Measurements from ENCODE around the gene OR6N2. TPM values are rescaled to one million over a fixed set of nuclear protein-coding genes. Genes with fewer than 3 reads are reported as not detected.

The OR6N2 gene
- total RNA-seq, 1 experiment from 2014 or later, result not detected

- POLR2A ChIA-PET, result no interaction called here
- intact Hi-C loops (cut with micrococcal nuclease; ENCODE audit: unreplicated experiment), result no loop called here
These were observed 52.3 kb downstream of the OR6N2 start for GRCh38 chr1:158728510-158729225.

GRCh38 chr1:158724442-158724841 lies 56.6 kb downstream of the OR6N2 start:
- no TSS peak for BruUV-seq (replicated peaks)

More at GRCh38 chr1:158728510-158729225, 52.3 kb downstream of the OR6N2 start:
- peaks cover 6% of the 10 kb centered on the region for H3K27me3 Mint-ChIP-seq (ENCODE audit: insufficient read depth, unreplicated experiment)
- H3K36me3 Mint-ChIP-seq (ENCODE audit: insufficient read depth, unreplicated experiment), result no peaks in the 10 kb centered on the region
- H3K4me3 Mint-ChIP-seq (ENCODE audit: unreplicated experiment), result no peak overlapping the region
- CTCF ChIA-PET, result no interaction called here
- no peaks in the 10 kb centered on the region for H3K4me1 ChIP-seq
- H3K9me3 ChIP-seq, result no peaks in the 10 kb centered on the region
- TF ChIP-seq CTCF (IDR thresholded peaks at IDR 0.05; ENCODE audit: insufficient read depth in 1 of 2, low read depth in 1 of 2, low read length in 1 of 2, severe bottlenecking in 1 of 2, unreplicated experiment in 1 of 2), result no peak
- no peaks in the 10 kb centered on the region for H3K4me1 Mint-ChIP-seq (ENCODE audit: low read depth, unreplicated experiment)
- no peaks in the 10 kb centered on the region for H3K36me3 ChIP-seq (ENCODE audit: control insufficient read depth, insufficient read depth, low read length)
- DNase-seq, result no peak
- no peaks in the 10 kb centered on the region for H3K9me3 Mint-ChIP-seq (ENCODE audit: unreplicated experiment)
- no TSS peak for BruUV-seq (replicated peaks)
- no peaks in the 10 kb centered on the region for H3K27me3 ChIP-seq (replicated peaks; ENCODE audit: control insufficient read depth, insufficient read depth, low read length)
- H3K4me3 ChIP-seq (ENCODE audit: low read depth, low read length), result no peak overlapping the region
- no peak overlapping the region for H3K27ac Mint-ChIP-seq (ENCODE audit: unreplicated experiment)

More at GRCh38 chr1:158724442-158724841, 56.6 kb downstream of the OR6N2 start:
- Histone ChIP-seq H3K9me3 (no peaks in the 10 kb centered on the region), H3K4me1 (no peaks in the 10 kb centered on the region), H3K36me3 (ENCODE audit: control insufficient read depth, insufficient read depth, low read length) (no peaks in the 10 kb centered on the region), H3K4me3 (ENCODE audit: low read depth, low read length) (no peak overlapping the region), H3K27me3 (replicated peaks; ENCODE audit: control insufficient read depth, insufficient read depth, low read length) (no peaks in the 10 kb centered on the region)
- no peak overlapping the region for H3K27ac Mint-ChIP-seq (ENCODE audit: unreplicated experiment)
- peaks cover 7% of the 10 kb centered on the region for H3K27me3 Mint-ChIP-seq (ENCODE audit: insufficient read depth, unreplicated experiment)
- H3K4me3 Mint-ChIP-seq (ENCODE audit: unreplicated experiment), result no peak overlapping the region
- TF ChIP-seq CTCF (IDR thresholded peaks at IDR 0.05; ENCODE audit: insufficient read depth in 1 of 2, low read depth in 1 of 2, low read length in 1 of 2, severe bottlenecking in 1 of 2, unreplicated experiment in 1 of 2), result no peak
- no peaks in the 10 kb centered on the region for H3K36me3 Mint-ChIP-seq (ENCODE audit: insufficient read depth, unreplicated experiment)
- intact Hi-C loops (cut with micrococcal nuclease; ENCODE audit: unreplicated experiment), result no loop called here
- H3K4me1 Mint-ChIP-seq (ENCODE audit: low read depth, unreplicated experiment), result no peaks in the 10 kb centered on the region
- ChIA-PET POLR2A (no interaction called here), CTCF (no interaction called here)
- no peak for DNase-seq
- H3K9me3 Mint-ChIP-seq (ENCODE audit: unreplicated experiment), result no peaks in the 10 kb centered on the region

Other genes starting within 250 kb of the OR6N2 start
- not detected in 2 replicates for gene OR6Y1, start 226.8 kb downstream of the OR6N2 start, total RNA-seq (2022)
- not detected in 2 replicates for gene OR6P1, start 210.6 kb downstream of the OR6N2 start, total RNA-seq (2022)
- gene OR10X1, start 201.3 kb downstream of the OR6N2 start, total RNA-seq (2022), result not detected in 2 replicates
- not detected in 2 replicates for gene OR10Z1, start 175.9 kb downstream of the OR6N2 start, total RNA-seq (2022)
- not detected in 2 replicates for gene SPTA1, start 94.5 kb downstream of the OR6N2 start, total RNA-seq (2022)
- gene OR6K2, start 80.6 kb downstream of the OR6N2 start, total RNA-seq (2022), result not detected in 2 replicates
- gene OR6K3, start 60.5 kb downstream of the OR6N2 start, total RNA-seq (2022), result not detected in 2 replicates
- gene OR6K6, start 26.5 kb downstream of the OR6N2 start, total RNA-seq (2022), result not detected in 2 replicates
- gene OR6N1, start 9.0 kb downstream of the OR6N2 start, total RNA-seq (2022), result not detected in 2 replicates
- not detected in 2 replicates for gene MNDA, start 50.1 kb upstream of the OR6N2 start, total RNA-seq (2022)
- not detected in 2 replicates for gene PYHIN1, start 150.3 kb upstream of the OR6N2 start, total RNA-seq (2022)
- gene IFI16, start 228.7 kb upstream of the OR6N2 start, total RNA-seq (2022), result 0.19 TPM in 1 of 2 replicates, not detected in the other

Measured in Caco-2 (cell line).